GM18873 (cell line): ENCODE data around the gene CDK5.

Experiments used
- ATAC-seq: cut with Tn5 transposase; IDR thresholded peaks from one replicate; pipeline ENCODE4 v1.9.1; 2021; ENCODE audit warnings: mild to moderate bottlenecking, moderate library complexity, moderate number of reproducible peaks; ENCODE audit not compliant: unreplicated experiment, low FRiP score

CDK5 gene

GRCh38 chr7:151087245-151088018, 29.7 kb upstream of the CDK5 start:
- ATAC-seq, result peak; percentile 27

GRCh38 chr7:151086802-151087244, 29.1 kb upstream of the CDK5 start:
- no peak for ATAC-seq

DNA sequence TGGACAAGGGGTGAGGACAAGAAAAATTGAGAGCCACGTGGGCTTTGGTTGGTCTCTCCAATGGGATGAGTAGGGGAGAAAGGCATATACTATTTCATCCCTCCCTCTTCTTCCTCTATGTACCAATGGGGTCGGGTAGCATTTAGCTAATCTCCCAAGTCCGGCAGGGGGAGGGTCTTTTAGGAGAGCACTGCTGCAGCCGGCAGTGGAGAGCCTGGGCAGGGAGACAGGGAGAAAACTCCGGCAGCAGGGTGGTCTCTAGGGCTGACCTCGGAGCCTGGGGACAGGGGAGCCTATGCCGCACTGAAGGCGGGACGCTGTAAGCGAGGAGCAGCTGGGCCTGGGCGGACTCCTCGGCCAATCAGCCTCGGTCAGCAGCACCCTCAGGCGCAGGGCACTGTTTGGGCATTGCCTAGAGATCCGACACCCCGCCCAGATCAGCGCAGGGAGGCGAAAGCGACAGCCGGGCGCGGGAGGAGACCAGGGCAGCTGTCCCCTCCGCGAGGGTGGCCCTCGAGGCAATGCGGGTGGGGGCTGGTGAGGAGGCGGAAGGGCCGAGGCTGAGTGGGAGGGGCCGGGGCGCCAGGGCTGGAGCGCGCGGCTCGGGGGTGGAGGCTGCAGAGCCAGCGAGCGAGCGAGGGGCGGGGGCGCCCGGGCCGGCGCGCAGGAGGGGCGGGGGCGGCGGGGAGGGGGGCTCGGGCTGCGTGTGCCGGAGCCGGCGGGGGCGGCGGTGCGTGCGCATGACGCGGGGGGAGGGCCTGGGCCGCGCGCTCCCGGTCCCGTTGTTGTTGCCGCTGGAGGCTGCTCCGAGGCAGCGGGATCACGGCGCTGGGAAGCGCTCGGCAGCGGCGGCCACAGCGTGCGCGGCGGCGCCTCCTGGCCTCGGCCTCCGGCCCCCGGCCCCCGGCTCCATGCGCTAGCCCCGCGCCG, 28.3 kb upstream of the CDK5 start, which contains the start of gene AGAP3:
TSS of gene AGAP3 (plus strand) at position 785 of the 930 bp plus-strand sequence. CDS start 267 bp downstream, outside the sequence.
- ATAC-seq, result no peak

GRCh38 chr7:151085329-151085690, 27.6 kb upstream of the CDK5 start:
- ATAC-seq, result no peak

GRCh38 chr7:151083824-151084160, 26.1 kb upstream of the CDK5 start:
- no peak for ATAC-seq

GRCh38 chr7:151083071-151083823, 25.6 kb upstream of the CDK5 start, which contains the start of gene TMUB1:
TSS of gene TMUB1 (minus strand) at chr7:151083493. CDS start at chr7:151082563, 930 bp downstream.
- peak; percentile 37 for ATAC-seq

DNA sequence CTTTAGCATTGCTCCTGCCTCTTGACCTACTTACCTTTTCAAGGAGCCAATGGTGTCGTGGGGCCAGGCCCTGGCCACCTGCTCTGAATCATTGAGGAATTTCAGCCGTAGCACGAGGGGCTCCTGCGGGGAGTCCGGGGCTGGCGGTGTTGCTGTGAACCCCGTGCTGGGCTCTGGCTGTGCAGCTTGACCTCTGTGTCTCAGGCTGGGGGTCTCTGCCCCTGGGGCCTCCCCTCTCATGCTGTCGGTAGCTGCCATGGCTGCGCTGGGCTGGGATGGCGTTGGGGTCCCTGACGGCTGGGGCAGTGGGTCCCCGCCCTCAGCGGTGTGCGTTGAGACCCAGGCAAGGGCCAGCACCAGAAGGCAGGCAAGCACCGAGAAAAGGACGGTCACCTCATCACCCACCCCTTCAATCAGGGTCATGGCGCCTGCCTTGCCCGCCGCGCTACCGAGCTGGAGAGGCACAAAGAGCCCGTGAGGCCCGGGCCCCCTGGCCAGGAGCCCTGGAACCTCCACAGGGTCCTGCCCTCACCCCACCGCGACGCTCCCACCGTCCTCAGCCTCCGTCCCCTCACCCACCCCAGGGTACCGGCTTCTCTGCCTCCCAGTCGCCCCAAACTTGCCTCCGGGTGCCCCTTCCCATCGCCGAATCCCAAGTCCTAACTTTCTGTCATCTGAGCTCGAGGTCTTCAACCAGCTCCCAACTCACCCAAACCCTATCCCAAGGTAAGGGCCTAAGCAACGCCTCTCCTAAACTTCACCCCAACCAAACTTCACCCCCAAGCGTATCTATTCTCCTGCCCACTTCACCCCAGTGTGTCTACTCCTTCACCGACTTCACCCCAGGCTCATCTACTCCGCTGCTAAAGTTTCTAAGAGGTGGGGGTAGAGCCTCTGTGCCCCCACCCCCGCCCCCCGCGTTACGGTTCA, 24.7 kb upstream of the CDK5 start:
- no peak for ATAC-seq

- no peak for ATAC-seq
These were observed 23.7 kb upstream of the CDK5 start for GRCh38 chr7:151081170-151082101.

DNA sequence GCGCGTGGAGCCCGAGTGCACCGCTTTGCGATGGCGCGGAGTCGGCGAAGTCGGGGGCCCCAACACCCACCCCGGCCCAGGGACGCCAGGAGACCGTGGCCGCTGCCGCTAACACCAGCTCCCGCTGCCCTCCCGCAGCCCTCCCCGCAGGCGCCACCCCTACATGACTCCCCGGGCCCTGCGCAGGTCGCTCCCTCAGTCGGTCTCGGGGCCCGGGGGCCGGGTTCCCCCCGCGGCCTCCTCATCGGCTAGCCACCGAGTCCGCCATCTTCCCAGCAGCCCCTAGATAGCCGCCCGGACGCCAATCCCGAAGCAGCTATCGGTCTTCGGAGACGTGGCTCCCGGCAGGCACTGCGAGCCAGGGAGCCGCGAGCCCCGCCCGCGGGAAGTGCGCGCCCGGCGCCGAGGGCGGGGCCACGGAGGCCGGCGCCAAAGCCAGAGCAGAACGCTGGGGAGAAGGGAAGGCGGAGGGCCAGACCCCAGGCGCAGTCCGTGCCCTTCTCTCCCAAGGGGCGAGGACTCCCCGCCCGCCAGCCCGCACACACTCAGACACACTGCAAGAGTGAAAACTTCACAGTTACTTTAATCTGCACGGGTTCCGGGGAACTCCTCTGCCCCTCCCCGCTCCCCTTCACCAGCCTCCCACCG, 22.9 kb upstream of the CDK5 start, which contains the start of gene FASTK:
TSS of gene FASTK (minus strand) at position 288 of the 648 bp plus-strand sequence. CDS start at position 245, 43 bp downstream.
- peak; percentile 66 for ATAC-seq

- ATAC-seq, result no peak
These were observed 22.4 kb upstream of the CDK5 start for GRCh38 chr7:151080067-151080521.

DNA sequence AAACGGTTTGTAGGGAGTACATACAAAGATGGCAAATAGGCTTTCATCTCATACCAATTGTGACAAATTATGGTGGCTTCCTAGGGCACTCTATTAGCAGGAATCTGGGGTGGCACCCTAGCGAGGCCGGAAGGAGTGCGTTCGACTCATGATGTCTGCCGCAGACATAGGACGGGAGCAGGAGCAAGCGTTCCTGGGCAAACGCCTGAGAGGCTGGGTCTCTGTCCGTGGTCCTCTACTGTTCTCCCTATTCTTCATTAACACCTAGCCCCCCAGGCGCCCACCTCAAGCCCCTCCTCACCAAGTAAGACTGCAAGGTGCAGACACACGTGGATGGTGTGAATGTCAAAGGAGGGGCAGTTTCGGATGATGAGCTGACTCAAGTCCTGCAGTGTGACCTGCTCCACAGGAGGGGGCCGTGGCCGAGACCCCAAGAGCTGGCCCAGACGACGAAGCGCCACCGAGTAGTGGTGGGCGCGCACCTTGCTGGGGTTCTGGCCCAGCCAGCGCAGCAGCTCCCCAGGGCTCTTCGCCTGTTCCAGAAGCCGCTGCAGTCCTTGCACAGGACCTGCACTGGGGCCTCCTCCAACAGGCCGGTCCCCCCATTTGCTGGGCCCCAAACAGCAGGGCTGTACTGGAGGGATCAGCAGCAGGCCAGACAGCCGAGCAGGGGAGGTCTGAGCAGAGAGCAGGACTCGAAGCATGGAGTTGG, 21.7 kb upstream of the CDK5 start:
- no peak for ATAC-seq

- ATAC-seq, result no peak
These were observed 20.7 kb upstream of the CDK5 start for GRCh38 chr7:151078233-151079040.

GRCh38 chr7:151077705-151078232, 20.1 kb upstream of the CDK5 start:
- no peak for ATAC-seq

GRCh38 chr7:151076863-151077704, 19.4 kb upstream of the CDK5 start:
- no peak for ATAC-seq

DNA sequence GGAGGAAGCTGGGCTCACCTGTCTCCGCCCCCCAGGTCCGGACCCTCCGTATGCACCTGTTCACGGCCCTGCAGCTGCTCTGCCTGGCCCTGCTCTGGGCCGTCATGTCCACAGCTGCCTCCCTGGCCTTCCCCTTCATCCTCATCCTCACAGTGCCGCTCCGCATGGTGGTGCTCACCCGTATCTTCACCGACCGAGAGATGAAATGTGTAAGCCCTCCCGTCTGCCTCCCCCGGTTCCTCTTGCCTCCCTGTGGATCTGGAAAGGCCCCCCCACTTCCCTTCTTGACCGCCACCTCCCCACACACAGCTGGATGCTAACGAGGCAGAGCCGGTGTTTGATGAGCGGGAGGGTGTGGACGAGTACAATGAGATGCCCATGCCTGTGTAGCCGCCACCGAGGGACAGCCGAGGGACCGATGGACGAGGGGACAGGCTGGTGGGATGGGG, 18.3 kb upstream of the CDK5 start:
- no peak for ATAC-seq
